ENCODE measurements around the gene TKT. TPM values are rescaled to one million over a fixed set of nuclear protein-coding genes. Genes with fewer than 3 reads are reported as not detected.

Gene TKT
- polyA plus RNA-seq, 1 donor from 2014 or later, result 194 TPM

- no peaks in the 10 kb centered on the region for H3K27me3 ChIP-seq (ENCODE audit: insufficient read depth, low read depth, low read length)
- no peak overlapping the region for H3K27ac ChIP-seq (ENCODE audit: low read length)
- H3K9me2 ChIP-seq (ENCODE audit: insufficient read depth, low read length), result no peaks in the 10 kb centered on the region
- H3K79me2 ChIP-seq (replicated peaks; ENCODE audit: insufficient read depth, low read length), result peaks cover 66% of the 10 kb centered on the region
- H3K36me3 ChIP-seq (ENCODE audit: insufficient read depth, low read length), result no peaks in the 10 kb centered on the region
- no peak overlapping the region for H3K4me2 ChIP-seq (ENCODE audit: low read length)
- H3K9ac ChIP-seq (ENCODE audit: low read length), result no peak overlapping the region
- H4K20me1 ChIP-seq (ENCODE audit: insufficient read depth), result no peaks in the 10 kb centered on the region
- TF ChIP-seq POLR2AphosphoS5 (IDR thresholded peaks at IDR 0.05) (no peak), REST (IDR thresholded peaks at IDR 0.05; ENCODE audit: borderline replicate concordance) (no peak), CTCF (IDR thresholded peaks at IDR 0.05; ENCODE audit: poor library complexity, severe bottlenecking) (no peak), EP300 (conservative IDR thresholded peaks at IDR 0.05; ENCODE audit: poor library complexity, severe bottlenecking) (no peak), RAD21 (conservative IDR thresholded peaks at IDR 0.05) (no peak), EZH2 (IDR thresholded peaks at IDR 0.05; ENCODE audit: borderline replicate concordance, insufficient read depth, low read length, poor library complexity, severe bottlenecking) (no peak), MXI1 (conservative IDR thresholded peaks at IDR 0.05; ENCODE audit: poor library complexity, severe bottlenecking) (no peak), SMC3 (conservative IDR thresholded peaks at IDR 0.05; ENCODE audit: poor library complexity) (no peak), TAF1 (IDR thresholded peaks at IDR 0.05; ENCODE audit: low read depth) (no peak)
- no peaks in the 10 kb centered on the region for H3F3A ChIP-seq (ENCODE audit: insufficient read depth, low read length, poor library complexity, severe bottlenecking)
- H3K9me3 ChIP-seq (ENCODE audit: low read length), result no peaks in the 10 kb centered on the region
- H2AFZ ChIP-seq (ENCODE audit: low read depth, low read length), result no peak overlapping the region
- H3K4me3 ChIP-seq (ENCODE audit: low read length), result no peak overlapping the region
These were observed 5.4 kb downstream of the TKT start for GRCh38 chr3:53250453-53250852.

- H4K20me1 ChIP-seq (ENCODE audit: insufficient read depth), result no peaks in the 10 kb centered on the region
- no peaks in the 10 kb centered on the region for H3K9me3 ChIP-seq (ENCODE audit: low read length)
- H3K27me3 ChIP-seq (ENCODE audit: insufficient read depth, low read depth, low read length), result no peaks in the 10 kb centered on the region
- TF ChIP-seq SMC3 (conservative IDR thresholded peaks at IDR 0.05; ENCODE audit: poor library complexity) (no peak), CTCF (IDR thresholded peaks at IDR 0.05; ENCODE audit: poor library complexity, severe bottlenecking) (no peak), POLR2AphosphoS5 (IDR thresholded peaks at IDR 0.05) (no peak), EZH2 (IDR thresholded peaks at IDR 0.05; ENCODE audit: borderline replicate concordance, insufficient read depth, low read length, poor library complexity, severe bottlenecking) (no peak), MXI1 (conservative IDR thresholded peaks at IDR 0.05; ENCODE audit: poor library complexity, severe bottlenecking) (no peak), RAD21 (conservative IDR thresholded peaks at IDR 0.05) (no peak)
- no peak overlapping the region for H3K27ac ChIP-seq (ENCODE audit: low read length)
- no peak overlapping the region for H3K4me2 ChIP-seq (ENCODE audit: low read length)
- H3K79me2 ChIP-seq (replicated peaks; ENCODE audit: insufficient read depth, low read length), result peaks cover 48% of the 10 kb centered on the region
- no peaks in the 10 kb centered on the region for H3K36me3 ChIP-seq (ENCODE audit: insufficient read depth, low read length)
- no peak overlapping the region for H3K9ac ChIP-seq (ENCODE audit: low read length)
- H2AFZ ChIP-seq (ENCODE audit: low read depth, low read length), result no peak overlapping the region
- no peaks in the 10 kb centered on the region for H3K9me2 ChIP-seq (ENCODE audit: insufficient read depth, low read length)
- no peaks in the 10 kb centered on the region for H3F3A ChIP-seq (ENCODE audit: insufficient read depth, low read length, poor library complexity, severe bottlenecking)
- H3K4me3 ChIP-seq (ENCODE audit: low read length), result no peak overlapping the region
These were observed 7.7 kb downstream of the TKT start for GRCh38 chr3:53248161-53248560.

Data from neural cell (in vitro differentiated cells).